Liver (tissue), 9 donors: Measurements from ENCODE around the gene CARD11. TPM values are rescaled to one million over a fixed set of nuclear protein-coding genes. Genes with fewer than 3 reads are reported as not detected.

Source experiments
- DNase-seq: peaks from one replicate; pipeline ENCODE4 v3.0.0-alpha.2; 2017; ENCODE audit warnings: low spot score
- H3K27ac ChIP-seq, 2 donors: one replicate each; pipeline ENCODE4 v1.7.0; 2013; ENCODE audit warnings: inconsistent platforms in 2 of 2, low read length in 2 of 2, control low read depth in 1 of 2, low read depth in 1 of 2, mild to moderate bottlenecking in 1 of 2
- H3K27me3 ChIP-seq, 4 donors: one replicate each; pipeline versions ENCODE4 v1.6.1 to v1.7.0; 2013; ENCODE audit warnings: low read length in 3 of 4, inconsistent platforms in 1 of 4, mild to moderate bottlenecking in 1 of 4, moderate library complexity in 1 of 4; ENCODE audit not compliant: control insufficient read depth in 4 of 4, insufficient read depth in 4 of 4
- H3K36me3 ChIP-seq, 4 donors: one replicate each; pipeline versions ENCODE4 v1.6.1 to v1.7.0; 2013; ENCODE audit warnings: low read length in 3 of 4, mild to moderate bottlenecking in 3 of 4, low read depth in 1 of 4, moderate library complexity in 1 of 4; ENCODE audit not compliant: control insufficient read depth in 4 of 4, insufficient read depth in 3 of 4
- H3K4me1 ChIP-seq, 4 donors: one replicate each; pipeline versions ENCODE4 v1.6.1 to v1.7.0; 2013; ENCODE audit warnings: low read length in 3 of 4, mild to moderate bottlenecking in 3 of 4, moderate library complexity in 1 of 4; ENCODE audit not compliant: control insufficient read depth in 4 of 4, insufficient read depth in 4 of 4
- H3K4me3 ChIP-seq, 3 donors: one replicate each; pipeline versions ENCODE4 v1.6.1 to v1.7.0; 2013; ENCODE audit warnings: low read length in 3 of 3, control low read depth in 1 of 3, low read depth in 1 of 3, mild to moderate bottlenecking in 1 of 3
- H3K9ac ChIP-seq, 2 donors: one replicate each; pipeline ENCODE4 v1.7.0; 2013; ENCODE audit warnings: low read length in 2 of 2, mild to moderate bottlenecking in 2 of 2, moderate library complexity in 2 of 2, control low read depth in 1 of 2, low read depth in 1 of 2
- H3K9me3 ChIP-seq, 4 donors: one replicate each; pipeline versions ENCODE4 v1.6.1 to v1.7.0; 2013; ENCODE audit warnings: low read length in 3 of 4; ENCODE audit not compliant: control insufficient read depth in 4 of 4
- ATF3 ChIP-seq: IDR thresholded peaks from 2 replicates; pipeline ENCODE4 v1.6.1; 2016; ENCODE audit warnings: antibody characterized with exemption
- CTCF ChIP-seq: fragments of 150-350 bp; IDR thresholded peaks from 2 replicates; pipeline ENCODE4 v1.5.1; 2017; ENCODE audit warnings: improper control_type of control experiment, low read depth, low read length; ENCODE audit not compliant: missing input control
- EGR1 ChIP-seq, 2 donors: IDR thresholded peaks; 2 replicates each; pipeline ENCODE4 v1.6.1; 2016 to 2018; ENCODE audit warnings: antibody characterized with exemption in 2 of 2, low read depth in 2 of 2
- FOXA1 ChIP-seq: IDR thresholded peaks from 2 replicates; pipeline ENCODE4 v1.6.1; 2016; ENCODE audit warnings: antibody characterized with exemption
- GABPA ChIP-seq, 2 donors: IDR thresholded peaks in 1 of 2; conservative IDR thresholded peaks in 1 of 2; 2 replicates each; pipeline ENCODE4 v1.6.1; 2016; ENCODE audit warnings: antibody characterized with exemption in 2 of 2, mild to moderate bottlenecking in 1 of 2, moderate library complexity in 1 of 2
- HNF4A ChIP-seq, 2 donors: conservative IDR thresholded peaks; 2 replicates each; pipeline ENCODE4 v1.6.1; 2016; ENCODE audit warnings: antibody characterized with exemption in 2 of 2, mild to moderate bottlenecking in 2 of 2
- JUND ChIP-seq, 2 donors: IDR thresholded peaks; 2 replicates each; pipeline ENCODE4 v1.6.1; 2016; ENCODE audit warnings: antibody characterized with exemption in 2 of 2
- NR2F2 ChIP-seq: IDR thresholded peaks from 2 replicates; pipeline ENCODE4 v1.6.1; 2016; ENCODE audit warnings: antibody characterized with exemption
- RAD21 ChIP-seq, 2 donors: IDR thresholded peaks; 2 replicates each; pipeline ENCODE4 v1.6.1; 2016; ENCODE audit warnings: antibody characterized with exemption in 2 of 2, mild to moderate bottlenecking in 2 of 2
- RXRA ChIP-seq, 2 donors: IDR thresholded peaks; 2 replicates each; pipeline ENCODE4 v1.6.1; 2017 to 2018; ENCODE audit warnings: antibody characterized with exemption in 2 of 2, mild to moderate bottlenecking in 1 of 2
- TAF1 ChIP-seq: conservative IDR thresholded peaks from 2 replicates; pipeline ENCODE4 v1.6.1; 2016; ENCODE audit warnings: antibody characterized with exemption, mild to moderate bottlenecking
- YY1 ChIP-seq: IDR thresholded peaks from 2 replicates; pipeline ENCODE4 v1.6.1; 2016; ENCODE audit warnings: antibody characterized with exemption, mild to moderate bottlenecking
- ZBTB33 ChIP-seq: IDR thresholded peaks from 2 replicates; pipeline ENCODE4 v1.6.1; 2016; ENCODE audit warnings: antibody characterized with exemption
- WGBS: extraction: QIAGEN DNeasy Blood & Tissue Kit; methylation state at CpG from one replicate; pipeline ENCODE4 v1.1.7; 2013; 5-methylcytosine and 5-hydroxymethylcytosine counted together
- polyA plus RNA-seq, 2 donors: library from polyadenylated mRNA; stranded (reverse) in 1 of 2; unstranded in 1 of 2; fragments of 200-250 nt in 1 of 2; fragments of >200 nt in 1 of 2; fragmentation: Nextera tagmentation in 1 of 2; extraction: Ambion mirVana in 1 of 2; gene quantifications; one replicate each; pipeline versions ENCODE4 v1.2.1 to v1.2.3, GENCODE V29; 2013 to 2015
- total RNA-seq, 2 donors: library from RNA; depleted of rRNA; stranded (reverse); fragments of >200 nt; gene quantifications; one replicate each; pipeline ENCODE4 v1.2.3, GENCODE V29; 2014
- donor health status: healthy.
- donor health status: healthy.
- donor health status: healthy.
- donor health status: healthy.
- donor health status: healthy.

Gene CARD11
- total and polyA plus RNA-seq, 4 donors, result 0.42 to 1.3 (median 0.83) TPM

DNA sequence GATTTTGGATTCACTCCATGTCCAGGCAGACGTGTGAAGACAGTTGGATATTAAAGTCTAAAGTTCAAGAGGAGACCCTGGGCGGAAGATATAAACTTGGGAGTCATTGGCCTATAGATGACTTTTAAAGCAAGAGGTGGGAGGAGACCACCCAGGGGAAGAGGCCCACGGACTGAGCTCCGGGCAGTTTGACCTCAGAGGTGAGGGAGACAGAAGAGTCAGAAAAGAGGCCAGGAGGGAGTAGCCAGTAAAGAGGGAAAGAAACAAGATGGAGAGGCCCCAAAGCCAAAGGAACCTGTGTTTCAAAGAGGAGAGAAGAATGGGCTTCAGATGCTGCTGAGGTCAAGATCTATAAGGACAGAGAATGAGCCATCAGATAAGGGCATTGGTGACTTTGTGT, 11.4 kb downstream of the CARD11 start:
- DNase-seq, result no peak
- TF ChIP-seq RXRA (IDR thresholded peaks at IDR 0.05) (no peak), TAF1 (no peak), YY1 (no peak), RAD21 (IDR thresholded peaks at IDR 0.05) (no peak), NR2F2 (no peak), EGR1 (IDR thresholded peaks at IDR 0.05; ENCODE audit: low read depth in 2 of 2) (no peak), GABPA (IDR thresholded peaks at IDR 0.05 in 1 of 2, conservative IDR thresholded peaks at IDR 0.05 in 1 of 2) (no peak), CTCF (no peak), HNF4A (conservative IDR thresholded peaks at IDR 0.05) (no peak), ZBTB33 (no peak)
- no peak overlapping the region for H3K4me3 ChIP-seq
- H3K9ac ChIP-seq, result no peak overlapping the region
- no peak overlapping the region for H3K27ac ChIP-seq
- 66% methylated on average over 4 of the region's 4 CpGs for WGBS
- no peaks in the 10 kb centered on the region for H3K27me3 ChIP-seq
- H3K4me1 ChIP-seq, result no peaks in the 10 kb centered on the region
- no peaks in the 10 kb centered on the region for H3K36me3 ChIP-seq
- no peaks in the 10 kb centered on the region for H3K9me3 ChIP-seq

DNA sequence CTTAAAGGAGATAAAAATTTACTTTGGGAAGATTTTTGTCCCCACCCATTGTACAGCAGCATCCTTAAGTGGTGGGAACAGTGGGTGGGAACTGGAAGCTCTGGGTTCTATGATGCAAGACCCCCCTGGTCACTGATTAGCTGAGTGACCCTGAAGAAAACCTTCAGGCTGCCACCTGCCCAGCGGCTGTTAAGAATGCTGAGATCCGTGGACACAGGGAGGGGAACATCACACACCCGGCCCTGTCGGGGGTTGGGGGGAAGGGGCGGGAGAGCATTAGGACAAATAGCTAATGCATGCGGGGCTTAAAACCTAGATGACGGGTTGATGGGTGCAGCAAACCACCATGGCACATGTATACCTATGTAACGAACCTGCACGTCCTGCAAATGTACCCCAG, 14.5 kb downstream of the CARD11 start:
- Histone ChIP-seq H3K4me1 (no peaks in the 10 kb centered on the region), H3K4me3 (no peak overlapping the region), H3K27ac (no peak overlapping the region), H3K9me3 (peaks cover 2 to 4% (median 3%) of the 10 kb centered on the region in 4 donors), H3K9ac (no peak overlapping the region), H3K27me3 (no peaks in the 10 kb centered on the region), H3K36me3 (peaks cover 0 to 3% (median 0%) of the 10 kb centered on the region in 4 donors)
- no peak for TF ChIP-seq HNF4A (conservative IDR thresholded peaks at IDR 0.05)
- no peak for TF ChIP-seq YY1
- TF ChIP-seq ATF3, result no peak
- TF ChIP-seq NR2F2, result no peak
- no peak for TF ChIP-seq EGR1 (IDR thresholded peaks at IDR 0.05; ENCODE audit: low read depth in 2 of 2)
- TF ChIP-seq FOXA1, result no peak
- no peak for TF ChIP-seq ZBTB33
- no peak for TF ChIP-seq JUND (IDR thresholded peaks at IDR 0.05)
- DNase-seq, result no peak
- 53% methylated on average over 9 of the region's 9 CpGs for WGBS
